Measurements from ENCODE around the gene LPCAT2.

Gene LPCAT2

GRCh38 chr16:55565086-55565485 is 56.2 kb downstream of the LPCAT2 start:
- no peak for TF ChIP-seq MYC (IDR thresholded peaks at IDR 0.05; ENCODE audit: low read depth, low read length)
- no peak for TF ChIP-seq CTCF (IDR thresholded peaks at IDR 0.05; ENCODE audit: low read depth, low read length)
- no peak for TF ChIP-seq MAX (IDR thresholded peaks at IDR 0.05; ENCODE audit: low read depth, low read length)
- no peak for TF ChIP-seq POLR2A (IDR thresholded peaks at IDR 0.05; ENCODE audit: extremely low read depth, insufficient read length)
- H3K4me3 ChIP-seq (ENCODE audit: low read depth, low read length): no peak overlapping the region
- no peak for DNase-seq (ENCODE audit: low read depth)

- peak; percentile 17 for DNase-seq (ENCODE audit: low read depth)
- no peak for TF ChIP-seq MYC (IDR thresholded peaks at IDR 0.05; ENCODE audit: low read depth, low read length)
- no peak for TF ChIP-seq POLR2A (IDR thresholded peaks at IDR 0.05; ENCODE audit: extremely low read depth, insufficient read length)
- TF ChIP-seq MAX (IDR thresholded peaks at IDR 0.05; ENCODE audit: low read depth, low read length): no peak
- no peak for TF ChIP-seq CTCF (IDR thresholded peaks at IDR 0.05; ENCODE audit: low read depth, low read length)
These were observed 57.7 kb downstream of the LPCAT2 start, which contains the start of gene CAPNS2 for GRCh38 chr16:55566432-55567175. TSS of gene CAPNS2 (plus strand) at chr16:55566684. CDS start at chr16:55566757, 73 bp downstream.

GRCh38 chr16:55567382-55567781 is 58.5 kb downstream of the LPCAT2 start:
- H3K4me3 ChIP-seq (ENCODE audit: low read depth, low read length): no peak overlapping the region
- peak; percentile 60 for DNase-seq (ENCODE audit: low read depth)
- TF ChIP-seq POLR2A (IDR thresholded peaks at IDR 0.05; ENCODE audit: extremely low read depth, insufficient read length): no peak

More at GRCh38 chr16:55566432-55567175, 57.7 kb downstream of the LPCAT2 start, which contains the start of gene CAPNS2:
- no peak within 1 kb of the TSS for H3K4me3 ChIP-seq (ENCODE audit: low read depth, low read length)

GRCh38 chr16:55568207-55568606 is 59.3 kb downstream of the LPCAT2 start:
- H3K4me3 ChIP-seq (ENCODE audit: low read depth, low read length): no peak overlapping the region
- TF ChIP-seq MYC (IDR thresholded peaks at IDR 0.05; ENCODE audit: low read depth, low read length) (no peak), MAX (IDR thresholded peaks at IDR 0.05; ENCODE audit: low read depth, low read length) (no peak), POLR2A (IDR thresholded peaks at IDR 0.05; ENCODE audit: extremely low read depth, insufficient read length) (no peak), CTCF (IDR thresholded peaks at IDR 0.05; ENCODE audit: low read depth, low read length) (no peak)
- no peak for DNase-seq (ENCODE audit: low read depth)

GRCh38 chr16:55569025-55569424 is 60.2 kb downstream of the LPCAT2 start:
- peak; percentile 83 for DNase-seq (ENCODE audit: low read depth)
- H3K4me3 ChIP-seq (ENCODE audit: low read depth, low read length): no peak overlapping the region
- TF ChIP-seq CTCF (IDR thresholded peaks at IDR 0.05; ENCODE audit: low read depth, low read length): no peak
- TF ChIP-seq POLR2A (IDR thresholded peaks at IDR 0.05; ENCODE audit: extremely low read depth, insufficient read length): no peak
- no peak for TF ChIP-seq MYC (IDR thresholded peaks at IDR 0.05; ENCODE audit: low read depth, low read length)
- no peak for TF ChIP-seq MAX (IDR thresholded peaks at IDR 0.05; ENCODE audit: low read depth, low read length)

GRCh38 chr16:55570159-55570558 is 61.3 kb downstream of the LPCAT2 start:
- DNase-seq (ENCODE audit: low read depth): no peak
- no peak overlapping the region for H3K4me3 ChIP-seq (ENCODE audit: low read depth, low read length)
- TF ChIP-seq MYC (IDR thresholded peaks at IDR 0.05; ENCODE audit: low read depth, low read length) (no peak), CTCF (IDR thresholded peaks at IDR 0.05; ENCODE audit: low read depth, low read length) (no peak), POLR2A (IDR thresholded peaks at IDR 0.05; ENCODE audit: extremely low read depth, insufficient read length) (no peak)

All from NB4 (cell line).